HL-60 (cell line): ENCODE results near the gene LHX2.

Experiments used
- DNase-seq, 2 experiments: peaks; one replicate each; pipeline ENCODE4 v3.0.0-alpha.2; 2010 to 2020; ENCODE audit warnings: low read depth in 1 of 2, low spot score in 1 of 2
- H3K27ac ChIP-seq: fragments of 250-450 bp; sonication (Bioruptor Pico); replicated peaks from 2 replicates; pipeline ENCODE4 v1.5.1; 2020; ENCODE audit warnings: mild to moderate bottlenecking, moderate library complexity
- H3K27me3 ChIP-seq: fragments of 250-450 bp; sonication (Bioruptor Pico); 2 replicates; pipeline ENCODE4 v1.5.1; 2021; ENCODE audit warnings: mild to moderate bottlenecking, moderate library complexity; ENCODE audit not compliant: insufficient read depth, poor library complexity, severe bottlenecking
- H3K4me3 ChIP-seq: replicated peaks from 2 replicates; pipeline ENCODE4 v1.5.1; 2011; ENCODE audit warnings: mild to moderate bottlenecking, control low read depth, low read length; ENCODE audit not compliant: insufficient read depth
- CTCF ChIP-seq: IDR thresholded peaks from one replicate; pipeline ENCODE4 v1.5.1; 2011; ENCODE audit warnings: low read length, control low read depth, inconsistent platforms; ENCODE audit not compliant: insufficient read depth
- GABPA ChIP-seq: IDR thresholded peaks from 2 replicates; pipeline ENCODE4 v1.6.1; 2012; ENCODE audit warnings: low read depth
- POLR2AphosphoS5 ChIP-seq: IDR thresholded peaks from 2 replicates; pipeline ENCODE4 v1.6.1; 2012; ENCODE audit warnings: low read depth
- REST ChIP-seq: IDR thresholded peaks from 2 replicates; pipeline ENCODE4 v1.6.1; 2012; ENCODE audit warnings: low read depth; ENCODE audit not compliant: insufficient replicate concordance
- SPI1 ChIP-seq: IDR thresholded peaks from 2 replicates; pipeline ENCODE4 v1.6.1; 2012; ENCODE audit warnings: low read depth, mild to moderate bottlenecking, borderline replicate concordance

Gene LHX2

GRCh38 chr9:124052401-124052800, 40.8 kb downstream of the LHX2 start:
- H3K27me3 ChIP-seq, result peaks cover under 1% of the 10 kb centered on the region
- H3K27ac ChIP-seq, result no peak overlapping the region
- no peak for TF ChIP-seq SPI1
- no peak for TF ChIP-seq CTCF
- no peak for TF ChIP-seq POLR2AphosphoS5
- TF ChIP-seq GABPA, result no peak
- no peak for TF ChIP-seq REST
- H3K4me3 ChIP-seq, result no peak overlapping the region
- DNase-seq, result no peak

GRCh38 chr9:124054582-124055227, 43.1 kb downstream of the LHX2 start:
- H3K4me3 ChIP-seq, result no peak overlapping the region
- peak in 1 of 2 experiments; percentile 14 for DNase-seq
- TF ChIP-seq POLR2AphosphoS5 (peak; percentile 53; the same call in 1 of the 2 replicates), GABPA (no peak)
- peaks cover 3% of the 10 kb centered on the region for H3K27me3 ChIP-seq
- H3K27ac ChIP-seq, result no peak overlapping the region

GRCh38 chr9:124060844-124061605, 49.5 kb downstream of the LHX2 start:
- TF ChIP-seq CTCF, result no peak
- TF ChIP-seq POLR2AphosphoS5, result no peak
- TF ChIP-seq GABPA, result no peak
- TF ChIP-seq SPI1, result no peak
- TF ChIP-seq REST, result no peak

GRCh38 chr9:124062172-124062571, 50.6 kb downstream of the LHX2 start:
- Histone ChIP-seq H3K4me3 (no peak overlapping the region), H3K27ac (no peak overlapping the region), H3K27me3 (peaks cover 3% of the 10 kb centered on the region)
- DNase-seq, result no peak
- no peak for TF ChIP-seq GABPA
- TF ChIP-seq CTCF, result no peak

More at GRCh38 chr9:124060844-124061605, 49.5 kb downstream of the LHX2 start:
- DNase-seq, result no peak
- Histone ChIP-seq H3K4me3 (no peak overlapping the region), H3K27me3 (peaks cover 3% of the 10 kb centered on the region), H3K27ac (no peak overlapping the region)
